Thyroid gland (tissue), 4 donors: ENCODE measurements around the gene COL4A1. TPM values are rescaled to one million over a fixed set of nuclear protein-coding genes. Genes with fewer than 3 reads are reported as not detected.

Experiments used
- DNase-seq, 2 donors: peaks; one replicate each; pipeline ENCODE4 v3.0.0-alpha.2; 2019
- H3K27ac ChIP-seq, 3 donors: fragments of 200-600 bp; sonication (generic); 1 replicate in 2 of 3; 2 replicates in 1 of 3; pipeline ENCODE4 v1.5.1; 2016 to 2019; ENCODE audit warnings: mild to moderate bottlenecking in 1 of 3, moderate library complexity in 1 of 3
- H3K27me3 ChIP-seq: fragments of 200-600 bp; sonication (generic); one replicate; pipeline ENCODE4 v1.5.1; 2019
- H3K36me3 ChIP-seq, 2 donors: fragments of 200-600 bp; sonication (generic); one replicate each; pipeline ENCODE4 v1.5.1; 2016 to 2019
- H3K4me1 ChIP-seq, 2 donors: fragments of 200-600 bp; sonication (generic); one replicate each; pipeline ENCODE4 v1.5.1; 2017 to 2019
- H3K4me3 ChIP-seq, 3 donors: fragments of 200-600 bp; sonication (generic); replicated peaks in 1 of 3; 1 replicate in 2 of 3; 2 replicates in 1 of 3; pipeline ENCODE4 v1.5.1; 2016; ENCODE audit warnings: mild to moderate bottlenecking in 1 of 3
- H3K9me3 ChIP-seq: fragments of 200-600 bp; sonication (generic); one replicate; pipeline ENCODE4 v1.5.1; 2017
- POLR2A ChIP-seq, 2 donors: fragments of 450-650 bp; IDR thresholded peaks; one replicate each; pipeline ENCODE4 v1.6.1; 2017; ENCODE audit warnings: antibody characterized with exemption in 2 of 2, mild to moderate bottlenecking in 2 of 2, moderate library complexity in 1 of 2
- WGBS, 2 donors: methylation state at CpG; one replicate each; pipeline ENCODE4 v1.1.5; 2017; 5-methylcytosine and 5-hydroxymethylcytosine counted together
- intact Hi-C: fragments of 100-400 bp; cut with DNase I; formaldehyde crosslinking; loops from one replicate; pipeline ENCODE4 v1.15.1; 2023
- total RNA-seq, 4 donors: library from RNA; depleted of rRNA; stranded (reverse); fragments of >200 nt; gene quantifications; one replicate each; pipeline ENCODE4 v1.2.3, GENCODE V29; 2016
- TF ChIP-seq, protein P1 (sequence below), 6 experiments: fragments of 200-600 bp in 3 of 6; fragments of 450-650 bp in 3 of 6; sonication (generic) in 3 of 6; IDR thresholded peaks; one replicate each; pipeline ENCODE4 v1.5.1; 2016 to 2019; ENCODE audit warnings: antibody characterized with exemption in 6 of 6, mild to moderate bottlenecking in 2 of 6, inconsistent platforms in 1 of 6, moderate library complexity in 1 of 6

Gene COL4A1
- total RNA-seq, 4 donors from 2014 or later: 71.3 to 161 (median 112) TPM

DNA sequence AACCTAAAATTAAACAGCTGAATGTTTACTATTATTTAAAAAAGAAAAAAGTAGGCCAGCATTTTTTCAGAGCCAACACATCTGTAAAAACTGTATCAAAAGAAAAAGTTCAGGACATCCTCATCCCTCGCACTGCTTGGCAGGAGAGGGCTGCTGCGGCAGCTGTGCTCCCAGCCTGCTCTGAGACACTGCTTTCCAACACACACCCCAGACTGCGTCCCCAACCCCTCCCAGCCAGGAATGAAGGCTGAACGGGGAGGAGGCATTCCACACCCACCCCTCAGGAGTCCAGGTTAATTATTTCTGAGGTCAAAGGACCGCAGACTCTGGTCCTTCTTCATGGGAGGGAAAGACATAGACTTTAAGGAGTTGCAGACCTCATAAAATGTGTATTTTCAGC, 43.1 kb downstream of the COL4A1 start:
- H3K27ac ChIP-seq: peak overlapping the region in 1 of 3 donors; percentile 36
- H3K27me3 ChIP-seq: no peaks in the 10 kb centered on the region
- H3K9me3 ChIP-seq: no peaks in the 10 kb centered on the region
- no peak for DNase-seq
- no peaks in the 10 kb centered on the region for H3K36me3 ChIP-seq
- no peak for TF ChIP-seq POLR2A (IDR thresholded peaks at IDR 0.05)
- TF ChIP-seq, protein P1, sequence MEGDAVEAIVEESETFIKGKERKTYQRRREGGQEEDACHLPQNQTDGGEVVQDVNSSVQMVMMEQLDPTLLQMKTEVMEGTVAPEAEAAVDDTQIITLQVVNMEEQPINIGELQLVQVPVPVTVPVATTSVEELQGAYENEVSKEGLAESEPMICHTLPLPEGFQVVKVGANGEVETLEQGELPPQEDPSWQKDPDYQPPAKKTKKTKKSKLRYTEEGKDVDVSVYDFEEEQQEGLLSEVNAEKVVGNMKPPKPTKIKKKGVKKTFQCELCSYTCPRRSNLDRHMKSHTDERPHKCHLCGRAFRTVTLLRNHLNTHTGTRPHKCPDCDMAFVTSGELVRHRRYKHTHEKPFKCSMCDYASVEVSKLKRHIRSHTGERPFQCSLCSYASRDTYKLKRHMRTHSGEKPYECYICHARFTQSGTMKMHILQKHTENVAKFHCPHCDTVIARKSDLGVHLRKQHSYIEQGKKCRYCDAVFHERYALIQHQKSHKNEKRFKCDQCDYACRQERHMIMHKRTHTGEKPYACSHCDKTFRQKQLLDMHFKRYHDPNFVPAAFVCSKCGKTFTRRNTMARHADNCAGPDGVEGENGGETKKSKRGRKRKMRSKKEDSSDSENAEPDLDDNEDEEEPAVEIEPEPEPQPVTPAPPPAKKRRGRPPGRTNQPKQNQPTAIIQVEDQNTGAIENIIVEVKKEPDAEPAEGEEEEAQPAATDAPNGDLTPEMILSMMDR (IDR thresholded peaks at IDR 0.05): no peak
- no peak overlapping the region for H3K4me3 ChIP-seq
- 66 to 75% methylated on average over 5 of the region's 5 CpGs for WGBS, 2 donors
- intact Hi-C loops: no loop called here
- H3K4me1 ChIP-seq: peaks cover 10 to 49% of the 10 kb centered on the region in 2 donors

DNA sequence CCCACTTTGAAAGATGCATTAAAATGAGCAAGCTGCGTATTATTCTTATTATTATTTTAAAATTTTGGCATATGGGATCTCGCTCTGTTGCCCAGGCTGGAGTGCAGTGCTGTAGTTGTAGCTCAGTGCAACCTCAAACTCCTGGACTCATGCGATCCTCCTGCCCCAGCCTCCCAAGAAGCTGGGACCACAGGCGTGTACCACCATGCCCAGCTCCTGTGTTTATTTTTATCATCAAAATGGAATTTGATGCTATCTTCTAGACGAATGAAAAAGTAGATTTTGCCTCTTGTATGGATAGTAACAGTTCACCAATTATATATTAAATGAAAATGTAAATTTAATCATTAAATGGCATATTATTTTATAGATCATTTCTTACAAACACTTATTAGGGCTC, 43.6 kb downstream of the COL4A1 start:
- Histone ChIP-seq H3K36me3 (no peaks in the 10 kb centered on the region), H3K4me3 (no peak overlapping the region), H3K4me1 (peaks cover 10 to 48% of the 10 kb centered on the region in 2 donors), H3K27ac (no peak overlapping the region), H3K27me3 (no peaks in the 10 kb centered on the region), H3K9me3 (no peaks in the 10 kb centered on the region)
- 71 to 84% methylated on average over 5 of the region's 5 CpGs for WGBS, 2 donors
- DNase-seq: no peak
- intact Hi-C loops: no loop called here
- no peak for TF ChIP-seq POLR2A (IDR thresholded peaks at IDR 0.05)

DNA sequence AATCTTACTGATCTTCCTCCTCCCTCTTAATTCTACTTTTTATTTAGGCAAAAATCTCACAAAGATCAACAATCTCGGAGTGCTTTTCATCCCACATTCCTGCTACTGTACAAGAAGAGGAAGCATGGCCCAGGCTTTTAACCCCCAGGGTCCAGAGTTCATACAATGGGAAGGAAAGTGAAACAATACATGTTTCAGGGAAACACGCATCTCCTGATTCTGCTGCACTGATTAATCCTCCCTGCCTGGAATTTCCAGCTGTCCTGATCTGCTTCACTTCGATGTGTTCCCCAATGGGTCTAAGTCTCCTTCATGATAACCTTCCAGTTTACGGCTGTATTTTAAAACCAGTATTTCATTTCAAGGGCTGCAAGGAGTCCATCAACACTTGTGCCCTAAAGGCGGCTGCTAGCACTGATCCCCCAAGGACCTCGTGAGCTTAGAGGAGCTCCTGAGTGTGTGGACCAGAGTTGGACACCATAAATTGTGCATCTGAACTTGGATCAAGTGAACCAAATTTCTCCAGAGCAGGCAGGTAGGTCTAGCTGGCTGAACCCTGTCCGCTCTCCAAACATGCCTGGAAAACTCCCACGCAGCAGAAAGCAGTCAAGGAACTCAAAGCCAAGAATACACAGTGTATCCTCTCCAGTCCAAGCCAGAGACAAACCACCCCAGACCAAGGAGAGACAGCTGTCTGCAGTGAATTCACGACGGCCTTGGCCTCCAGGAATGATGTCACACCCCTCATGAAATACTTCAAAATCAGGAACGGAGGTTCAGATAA, 44.3 kb downstream of the COL4A1 start:
- intact Hi-C loops: no loop called here
- H3K36me3 ChIP-seq: no peaks in the 10 kb centered on the region
- H3K4me3 ChIP-seq: no peak overlapping the region
- no peaks in the 10 kb centered on the region for H3K27me3 ChIP-seq
- WGBS, 2 donors: 58 to 72% methylated on average over 9 to 11 of the region's 11 CpGs
- no peak for TF ChIP-seq POLR2A (IDR thresholded peaks at IDR 0.05)
- TF ChIP-seq, protein P1 (IDR thresholded peaks at IDR 0.05): no peak
- peaks cover 10 to 45% of the 10 kb centered on the region in 2 donors for H3K4me1 ChIP-seq
- no peak for DNase-seq
- no peaks in the 10 kb centered on the region for H3K9me3 ChIP-seq
- H3K27ac ChIP-seq: peak overlapping the region in 1 of 3 donors; percentile 39

DNA sequence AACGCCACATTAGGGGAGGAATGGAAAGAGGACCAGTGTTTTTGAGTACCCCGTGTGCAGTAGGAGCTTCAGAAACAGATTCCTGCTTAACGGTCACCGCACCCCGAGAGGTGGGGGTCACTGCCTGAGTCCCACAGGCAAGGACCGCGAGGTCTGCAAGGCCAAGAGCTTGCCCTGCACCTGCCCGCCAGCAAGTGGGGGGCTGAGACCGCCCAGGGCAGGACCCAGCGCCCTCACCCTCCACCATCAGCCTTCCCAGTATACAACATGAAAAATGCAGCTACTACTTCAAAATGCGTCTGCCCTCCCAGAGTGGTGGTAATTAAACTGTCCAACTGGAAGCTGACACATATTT, 44.9 kb downstream of the COL4A1 start:
- 68 to 79% methylated on average over 10 to 11 of the region's 11 CpGs for WGBS, 2 donors
- Histone ChIP-seq H3K27me3 (no peaks in the 10 kb centered on the region), H3K9me3 (no peaks in the 10 kb centered on the region), H3K4me3 (no peak overlapping the region), H3K4me1 (peaks cover 10 to 43% of the 10 kb centered on the region in 2 donors), H3K36me3 (no peaks in the 10 kb centered on the region), H3K27ac (no peak overlapping the region)
- intact Hi-C loops: no loop called here
- no peak for DNase-seq
- no peak for TF ChIP-seq POLR2A (IDR thresholded peaks at IDR 0.05)
- TF ChIP-seq, protein P1 (IDR thresholded peaks at IDR 0.05): no peak

DNA sequence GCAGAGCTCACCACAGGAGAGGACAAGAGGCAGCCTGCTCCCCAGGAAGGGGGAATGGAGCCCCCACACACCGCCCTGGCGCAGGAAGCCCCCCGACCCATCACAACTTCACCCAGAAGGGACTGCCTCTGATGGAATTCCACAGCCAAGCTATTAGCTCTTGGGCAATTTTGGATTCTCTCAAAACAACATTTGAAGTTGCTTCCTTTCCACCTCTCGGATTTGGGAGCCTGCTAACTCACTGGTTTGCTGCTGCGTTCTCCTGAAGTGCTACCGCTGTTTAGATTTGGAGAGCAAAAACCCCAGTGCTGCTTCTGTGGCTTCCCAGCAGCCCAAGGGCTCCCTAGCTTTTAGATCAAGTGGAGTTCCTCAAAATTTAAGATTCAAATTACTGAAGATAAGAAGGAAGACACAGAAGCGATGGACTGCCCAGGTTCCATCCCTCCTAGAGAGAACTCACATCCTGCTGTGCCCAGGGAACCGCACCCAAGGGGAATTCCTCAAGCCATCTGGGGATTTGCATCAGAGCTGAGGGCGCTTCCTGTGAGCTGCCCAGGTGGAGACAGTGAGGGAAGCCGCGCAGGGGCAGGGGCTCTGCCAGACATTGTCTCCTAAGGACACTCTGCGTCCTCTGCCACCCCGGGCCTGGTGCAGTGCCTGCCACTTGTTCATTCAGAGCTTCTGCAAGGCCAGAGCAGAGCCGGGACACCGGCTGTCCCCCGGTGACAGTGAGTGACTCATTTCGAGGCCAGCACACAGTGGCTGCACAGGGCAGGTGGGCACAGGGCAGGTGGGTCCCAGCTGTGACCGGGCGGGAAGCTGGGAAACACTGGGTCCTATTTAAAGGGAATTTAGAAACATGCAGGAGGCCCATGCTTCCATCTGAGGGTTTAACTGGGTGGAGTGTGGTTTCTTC, 45.5 kb downstream of the COL4A1 start:
- no peak overlapping the region for H3K27ac ChIP-seq
- no peaks in the 10 kb centered on the region for H3K36me3 ChIP-seq
- DNase-seq: peak in 1 of 2 donors; percentile 29
- no peaks in the 10 kb centered on the region for H3K9me3 ChIP-seq
- TF ChIP-seq, protein P1 (IDR thresholded peaks at IDR 0.05): no peak
- no peak for TF ChIP-seq POLR2A (IDR thresholded peaks at IDR 0.05)
- H3K4me3 ChIP-seq: no peak overlapping the region
- intact Hi-C loops: no loop called here
- WGBS, 2 donors: 79 to 86% methylated on average over 14 to 15 of the region's 19 CpGs
- H3K4me1 ChIP-seq: peaks cover 10 to 39% of the 10 kb centered on the region in 2 donors
- no peaks in the 10 kb centered on the region for H3K27me3 ChIP-seq
